HuH-7 (cell line): ENCODE measurements around the gene CDH20.

Experiments used
- DNase-seq: peaks from one replicate; pipeline ENCODE4 v3.0.0; 2011; ENCODE audit warnings: low spot score

Gene CDH20

DNA sequence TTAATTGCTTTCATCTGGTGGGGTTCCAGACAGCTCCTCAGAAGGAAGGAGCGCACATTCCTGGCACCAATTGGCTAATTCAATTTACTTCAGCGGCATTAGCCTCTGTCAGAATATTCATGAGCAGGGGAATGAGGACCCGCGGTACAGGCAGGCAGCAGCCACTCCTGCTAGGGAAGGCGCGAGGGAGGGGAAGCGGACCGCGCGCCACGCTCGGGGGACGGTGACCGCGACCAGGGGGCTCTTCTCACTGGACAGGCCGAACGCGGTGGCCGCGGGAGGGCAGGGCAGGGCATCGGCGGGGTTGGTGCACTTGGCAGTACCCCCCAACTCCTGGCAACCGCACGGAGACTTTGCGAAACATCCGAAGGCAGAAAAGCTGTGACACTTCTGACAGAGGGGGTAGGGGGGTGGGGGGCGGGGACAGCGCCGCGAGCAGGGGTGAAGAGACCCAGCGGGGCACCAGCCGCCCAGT is at the start of gene CDH20:
Gene CDH20 (plus strand): TSS at position 160 of the 475 bp plus-strand sequence.
- DNase-seq = no peak

DNA sequence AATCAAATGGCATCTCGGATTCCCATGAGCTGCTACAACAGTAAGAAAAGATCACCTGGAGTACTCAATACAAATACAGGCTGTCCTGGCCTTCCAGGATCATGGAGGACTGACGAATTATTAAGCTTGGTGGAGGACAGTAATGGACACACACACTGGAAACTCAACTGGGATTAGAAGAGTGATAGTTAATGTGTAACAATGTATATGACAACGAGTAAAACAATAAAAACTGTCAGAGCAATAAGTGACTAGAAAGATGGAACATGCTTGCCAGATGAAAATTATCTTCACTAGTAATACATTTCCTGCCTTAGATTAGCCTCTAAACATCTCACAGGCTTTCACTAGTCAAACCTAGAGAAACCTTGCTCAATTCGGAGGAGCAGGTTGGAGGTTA is 49.2 kb upstream of the CDH20 start:
- DNase-seq = no peak

DNA sequence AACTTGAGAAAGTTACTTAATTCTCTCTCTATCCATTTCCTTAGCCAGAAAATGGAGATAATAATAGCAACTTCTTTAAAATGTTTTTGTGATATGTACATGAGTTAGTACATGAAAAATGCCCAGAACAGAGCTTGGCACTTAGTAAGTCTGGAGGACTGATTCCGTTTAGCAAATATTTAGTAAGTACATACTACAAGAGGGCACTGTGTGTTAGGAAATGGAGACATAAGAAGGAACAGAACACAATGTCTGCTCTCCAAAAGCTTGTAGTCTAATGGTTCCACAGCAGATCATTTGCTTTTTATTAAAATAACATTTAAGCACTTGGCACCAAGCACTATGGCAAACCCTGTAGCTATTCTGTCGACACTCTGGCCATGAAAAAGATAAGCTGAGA is 47.5 kb upstream of the CDH20 start:
- DNase-seq = no peak

DNA sequence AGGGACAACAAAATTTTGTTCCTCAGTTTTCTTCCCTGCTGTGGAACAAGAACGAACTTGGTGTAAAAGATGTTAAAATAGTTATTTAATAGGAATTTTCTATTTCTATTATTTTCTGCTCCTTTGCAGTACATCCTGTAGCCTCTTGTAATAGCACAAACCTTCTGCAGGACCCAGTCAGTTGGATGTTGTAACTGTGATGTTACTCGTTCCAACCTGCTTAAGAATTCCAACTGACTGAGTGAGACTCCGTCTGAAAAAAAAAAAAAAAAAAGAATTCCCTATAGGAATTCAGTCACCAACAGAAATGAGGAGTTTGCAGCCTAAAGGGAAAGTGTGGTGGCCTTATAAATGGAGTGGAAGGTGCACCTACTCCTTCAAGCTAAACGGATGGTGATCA is 46.4 kb upstream of the CDH20 start:
- no peak for DNase-seq

DNA sequence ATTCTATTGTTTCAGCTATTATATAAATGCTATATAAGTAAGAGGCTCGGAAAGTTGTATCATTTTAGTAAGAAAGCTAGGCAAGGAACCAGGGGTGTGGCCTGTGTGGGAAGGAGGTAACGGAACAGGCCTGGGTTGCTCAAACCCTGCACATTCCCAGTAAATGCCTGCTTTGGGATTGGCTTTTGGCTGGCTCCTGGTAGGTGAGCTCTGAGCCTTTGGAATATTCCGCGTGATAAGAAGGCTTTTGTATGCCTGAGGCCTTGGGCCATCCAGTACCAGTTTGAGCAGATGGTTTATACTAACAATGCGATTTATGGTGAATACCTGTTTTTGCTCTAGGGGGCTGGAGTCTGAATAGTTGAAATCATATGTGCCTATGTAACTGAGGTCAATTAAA is 42.6 kb upstream of the CDH20 start:
- no peak for DNase-seq

DNA sequence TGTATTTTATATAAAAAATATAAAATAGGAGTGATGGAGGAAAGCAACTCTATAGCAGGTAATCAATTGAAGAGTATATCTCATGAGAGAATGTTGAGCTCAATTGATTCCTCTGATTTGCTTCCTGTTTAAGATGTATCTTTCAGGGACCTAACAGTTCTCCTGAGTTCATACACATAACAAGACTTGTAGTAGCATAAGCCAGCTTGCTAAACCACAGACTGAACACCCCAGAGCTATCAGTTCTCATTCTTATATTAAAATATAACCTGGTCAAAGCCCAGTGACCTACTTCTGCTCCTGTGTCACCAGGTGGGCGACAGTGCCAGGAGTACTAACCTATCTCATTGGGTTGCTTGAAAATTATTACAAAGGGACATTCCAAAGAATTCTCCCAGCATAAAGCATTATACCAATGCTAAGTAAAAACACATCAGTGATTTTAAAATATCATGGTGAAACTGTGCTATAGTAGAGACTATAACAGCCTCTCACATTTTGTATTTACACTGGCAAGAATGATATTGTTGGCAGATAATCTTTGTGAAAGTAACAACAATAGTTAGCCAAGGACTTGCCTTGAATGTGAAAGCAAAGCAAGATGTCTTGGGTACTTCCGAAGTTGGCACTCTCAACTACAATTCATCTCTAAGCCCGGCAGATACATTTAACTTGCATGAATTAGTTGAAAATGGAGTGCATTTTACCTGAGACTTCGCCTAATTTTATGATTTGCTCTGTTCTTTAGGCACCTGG is 40.8 kb upstream of the CDH20 start:
- DNase-seq = no peak

DNA sequence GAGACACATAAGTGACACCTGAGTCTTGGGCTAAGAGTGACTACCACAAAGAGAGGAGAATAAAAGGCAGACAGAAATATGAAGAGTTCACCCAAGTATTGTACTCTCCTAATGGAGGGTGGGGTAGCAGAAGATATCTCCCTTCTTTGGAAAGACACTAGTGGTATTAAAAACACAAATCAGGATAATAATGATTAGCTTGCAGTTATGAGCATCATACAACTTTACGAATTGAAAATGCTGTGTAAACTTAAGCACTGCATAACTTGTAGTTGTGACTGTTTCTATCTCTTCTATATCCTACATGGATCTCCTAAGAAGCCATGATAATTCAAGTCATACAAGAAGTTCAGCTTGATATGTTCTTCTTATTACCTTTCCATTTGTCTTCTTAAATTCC is 38.1 kb upstream of the CDH20 start:
- DNase-seq = no peak

DNA sequence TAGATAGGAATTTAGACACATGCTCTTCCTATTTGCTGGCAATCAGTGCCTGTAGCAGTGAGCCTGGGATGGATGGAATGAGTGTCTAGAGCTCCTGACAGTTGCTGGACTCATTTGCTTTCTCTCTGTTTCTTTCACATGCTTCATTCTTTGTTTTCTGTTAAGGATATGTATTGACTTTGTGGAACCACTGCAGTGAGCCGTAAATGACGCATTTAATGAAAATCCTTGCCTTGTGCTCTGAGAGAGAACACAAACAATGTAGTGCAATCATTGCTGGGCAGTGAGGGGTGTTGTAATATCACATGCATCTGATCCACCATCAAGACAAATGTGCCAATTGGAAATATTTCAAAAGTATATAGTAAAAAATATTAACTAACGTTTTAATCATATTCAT is 25.2 kb upstream of the CDH20 start:
- DNase-seq = no peak

DNA sequence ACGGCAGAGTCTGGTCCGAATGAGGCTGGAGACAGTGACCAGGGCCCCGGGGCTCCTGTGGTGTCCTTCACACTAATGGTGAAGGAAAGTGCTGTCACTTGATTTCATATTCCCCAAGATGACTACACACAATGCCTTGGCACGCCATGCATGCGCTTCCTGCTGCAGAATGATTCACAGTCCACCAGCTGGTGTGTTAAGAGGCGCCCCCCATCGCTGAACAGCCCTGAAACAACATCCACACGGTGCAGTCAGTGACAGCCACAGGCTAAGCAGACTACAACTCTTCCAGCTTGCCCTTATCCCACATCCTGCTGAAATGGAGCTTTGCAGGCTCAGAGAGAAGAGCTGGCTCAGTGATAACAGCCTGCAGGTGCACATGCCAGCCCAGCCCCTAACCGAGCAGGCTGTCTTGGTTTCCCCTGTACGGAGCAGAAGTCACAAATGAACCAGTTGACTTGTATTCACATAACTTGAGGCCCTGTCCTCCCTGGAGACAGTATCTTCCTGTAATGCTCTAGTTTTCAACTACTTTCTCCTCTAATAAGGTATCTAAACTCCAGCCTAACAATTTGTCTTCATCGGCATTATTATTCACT is 24.3 kb upstream of the CDH20 start:
- DNase-seq = no peak

DNA sequence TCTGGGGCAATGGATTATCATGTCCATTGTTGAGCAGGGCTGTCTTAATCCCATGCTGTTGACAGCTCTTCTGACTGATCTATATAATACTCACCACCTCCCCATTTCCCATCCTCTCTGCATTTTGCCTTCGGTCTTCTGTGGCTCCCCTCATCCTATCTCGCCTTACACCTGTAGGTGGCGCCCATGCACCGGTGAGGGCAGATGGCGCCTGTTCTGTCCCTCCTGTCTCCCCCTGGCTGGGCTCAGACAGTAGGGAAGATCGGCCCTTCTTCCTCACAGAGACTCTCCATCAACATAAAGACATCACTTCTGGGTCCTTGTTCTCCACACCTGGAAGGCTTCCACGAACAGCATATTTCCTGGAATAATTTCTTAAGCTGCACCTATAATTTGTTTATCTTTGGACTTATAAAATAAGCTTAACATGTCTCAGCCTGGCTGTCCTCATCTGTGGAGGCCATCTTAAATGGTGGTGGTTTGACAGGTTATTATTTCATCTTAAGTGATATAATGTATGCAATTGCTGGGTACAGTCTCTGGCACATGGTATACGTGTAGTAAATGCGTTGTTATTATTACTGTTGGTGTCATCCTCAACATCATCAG is 10.9 kb upstream of the CDH20 start:
- peak; percentile 53 for DNase-seq

DNA sequence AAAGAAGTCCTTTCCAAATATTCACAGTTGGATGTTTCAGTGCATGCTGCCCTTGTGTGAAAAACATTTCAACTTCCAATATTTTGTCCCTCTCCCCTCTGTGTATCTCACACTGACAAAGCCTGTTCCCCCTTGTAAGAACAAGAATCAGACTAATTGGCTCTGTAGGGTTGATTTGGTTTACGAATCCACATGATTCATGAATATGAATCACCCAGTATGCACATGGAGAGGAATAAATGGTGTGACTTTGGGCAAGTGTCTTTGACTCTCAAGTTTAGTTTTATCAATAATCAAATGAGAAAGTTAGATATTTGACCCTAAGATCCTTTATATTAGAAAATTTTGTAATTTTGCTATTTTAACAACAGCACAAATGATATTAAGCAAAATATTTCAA is 9.3 kb upstream of the CDH20 start:
- no peak for DNase-seq

DNA sequence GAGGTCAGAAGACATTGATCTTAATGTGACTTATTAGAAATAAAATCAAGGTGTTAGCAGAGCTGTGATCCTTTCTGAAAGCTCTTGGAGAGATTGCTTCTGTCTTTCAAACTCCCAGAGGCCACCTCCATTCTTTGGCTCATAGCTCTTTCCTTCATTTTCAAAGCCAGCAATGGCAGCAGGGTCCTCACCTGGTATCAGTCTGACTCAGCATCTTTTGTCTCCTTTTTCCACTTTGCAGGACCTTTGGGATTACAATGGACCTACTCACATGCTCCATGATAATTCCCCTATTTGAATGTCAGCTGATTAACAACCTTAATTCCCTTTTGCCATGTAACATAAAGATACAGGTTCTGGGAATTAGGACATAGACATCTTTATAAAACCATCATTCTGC is 6.8 kb upstream of the CDH20 start:
- DNase-seq = no peak

DNA sequence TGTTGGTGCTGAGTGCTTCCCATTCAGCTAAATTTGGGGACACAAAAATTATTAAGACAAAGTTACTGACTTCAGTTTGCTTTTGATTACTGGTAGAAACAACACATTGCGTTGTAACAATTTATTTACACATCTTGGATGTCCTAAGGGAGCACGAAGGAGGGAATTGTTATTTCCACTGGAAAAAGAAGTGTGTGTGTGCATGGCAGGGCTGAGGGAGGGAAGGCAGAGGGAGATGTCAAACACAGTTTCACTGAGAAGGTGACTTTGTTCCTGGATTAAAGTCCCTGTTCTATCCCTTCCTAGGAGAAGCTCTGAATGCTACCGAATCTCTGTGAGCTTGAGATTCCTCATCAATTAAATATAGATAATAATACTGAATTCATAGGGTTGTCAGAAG is 3.8 kb upstream of the CDH20 start:
- no peak for DNase-seq

DNA sequence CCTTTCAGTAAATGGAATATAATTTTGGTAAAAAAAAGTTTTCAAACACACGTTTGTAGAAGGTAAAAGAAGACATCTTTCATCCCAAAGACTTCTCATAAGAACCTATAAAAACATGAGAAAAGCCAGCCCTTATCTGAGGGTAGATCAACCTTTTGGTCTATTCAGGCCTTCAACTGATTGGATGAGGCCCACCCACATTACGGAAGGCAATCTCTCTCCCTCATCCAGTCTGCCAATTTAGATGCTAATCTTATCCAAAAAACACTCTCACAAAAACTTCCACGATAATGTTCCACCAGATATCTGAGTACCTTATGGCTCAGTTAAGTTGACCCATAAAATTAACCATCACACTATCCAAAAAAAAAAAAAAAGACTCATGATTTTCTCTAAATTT is 2.2 kb upstream of the CDH20 start:
- DNase-seq = no peak

DNA sequence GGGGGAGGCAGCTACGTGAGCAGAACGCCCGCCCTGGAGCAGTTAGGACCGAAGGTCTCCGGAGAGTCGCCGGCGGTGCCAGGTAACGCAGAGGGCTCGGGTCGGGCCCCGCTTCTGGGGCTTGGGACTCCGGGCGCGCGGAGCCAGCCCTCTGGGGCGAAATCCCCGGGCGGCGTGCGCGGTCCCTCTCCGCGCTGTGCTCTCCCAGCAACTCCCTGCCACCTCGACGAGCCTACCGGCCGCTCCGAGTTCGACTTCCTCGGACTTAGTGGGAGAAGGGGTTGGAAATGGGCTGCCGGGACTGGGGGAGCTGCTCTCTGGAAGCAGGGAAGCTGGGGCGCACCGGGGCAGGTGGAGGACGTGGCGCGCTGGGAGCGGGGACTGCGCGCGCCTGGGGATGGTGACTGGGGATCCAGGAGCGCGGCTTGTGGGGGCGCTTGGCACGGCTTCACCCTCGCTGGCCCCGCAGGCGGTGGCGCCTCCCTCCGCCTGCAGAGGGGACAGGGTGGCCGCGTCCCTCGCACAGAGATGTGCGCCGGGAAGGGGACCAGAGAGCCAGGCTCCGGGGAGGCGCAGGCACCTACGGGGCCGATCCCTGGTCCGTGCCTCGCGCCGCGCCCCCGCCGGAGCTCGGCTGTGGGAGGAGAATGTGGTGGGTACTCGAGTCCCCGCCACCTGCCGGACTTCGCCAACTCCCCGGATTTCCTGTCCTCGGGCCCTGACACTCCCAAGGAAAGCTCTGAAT is 688 bp downstream of the CDH20 start:
- DNase-seq = no peak

DNA sequence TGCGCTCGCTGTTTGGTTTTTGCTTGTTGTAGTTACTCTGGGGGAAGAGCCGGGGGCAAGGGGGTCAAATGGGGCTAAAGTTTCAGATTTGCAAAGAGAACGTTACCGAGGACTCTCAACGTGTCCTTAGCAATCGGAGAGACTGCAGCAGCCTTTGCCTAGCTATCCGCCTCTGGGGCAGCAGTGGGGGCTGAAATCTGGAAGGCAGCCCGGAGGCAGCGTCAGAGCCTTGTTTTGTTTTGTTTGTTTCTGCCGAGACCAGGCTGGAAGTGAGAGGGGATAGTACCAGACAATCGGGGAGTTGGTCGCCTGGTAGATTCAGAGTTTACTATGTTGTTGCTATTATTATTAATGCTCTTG is 1.2 kb downstream of the CDH20 start:
- DNase-seq = no peak

DNA sequence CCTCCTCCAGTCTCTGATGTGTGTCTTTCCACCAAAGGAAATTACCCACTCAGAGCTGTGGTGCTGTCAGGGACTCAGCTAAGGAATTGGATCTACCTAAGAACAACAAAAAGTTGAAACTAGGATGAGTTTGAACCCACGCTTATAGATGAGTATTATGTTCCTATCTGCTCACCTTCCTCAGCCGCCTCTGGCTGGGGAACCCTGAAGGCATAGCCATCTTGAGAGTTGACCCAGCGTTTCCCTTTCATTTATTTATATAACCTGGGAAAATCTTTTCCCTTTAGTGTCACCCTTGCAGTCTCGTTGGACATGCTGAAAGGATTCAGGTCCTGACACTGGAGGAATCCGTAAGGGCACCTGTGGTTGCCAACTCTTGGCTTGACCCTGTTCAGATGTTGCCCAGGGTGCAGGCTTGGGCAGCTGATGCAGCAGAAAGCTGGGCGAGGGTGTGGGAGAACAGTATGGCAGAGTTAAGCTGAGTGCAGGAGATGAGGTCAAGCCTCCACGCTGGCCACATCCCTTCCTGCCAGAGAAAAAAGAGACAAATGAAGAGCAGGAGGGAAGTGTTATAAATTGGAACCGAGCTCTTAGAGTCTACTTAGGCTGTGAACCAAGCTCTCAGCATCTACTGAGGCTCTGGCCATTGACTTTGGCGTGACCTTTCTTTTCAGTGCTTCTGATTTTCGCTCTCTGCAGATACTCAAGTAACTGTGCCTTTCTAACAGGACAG is 1.9 kb downstream of the CDH20 start:
- no peak for DNase-seq

DNA sequence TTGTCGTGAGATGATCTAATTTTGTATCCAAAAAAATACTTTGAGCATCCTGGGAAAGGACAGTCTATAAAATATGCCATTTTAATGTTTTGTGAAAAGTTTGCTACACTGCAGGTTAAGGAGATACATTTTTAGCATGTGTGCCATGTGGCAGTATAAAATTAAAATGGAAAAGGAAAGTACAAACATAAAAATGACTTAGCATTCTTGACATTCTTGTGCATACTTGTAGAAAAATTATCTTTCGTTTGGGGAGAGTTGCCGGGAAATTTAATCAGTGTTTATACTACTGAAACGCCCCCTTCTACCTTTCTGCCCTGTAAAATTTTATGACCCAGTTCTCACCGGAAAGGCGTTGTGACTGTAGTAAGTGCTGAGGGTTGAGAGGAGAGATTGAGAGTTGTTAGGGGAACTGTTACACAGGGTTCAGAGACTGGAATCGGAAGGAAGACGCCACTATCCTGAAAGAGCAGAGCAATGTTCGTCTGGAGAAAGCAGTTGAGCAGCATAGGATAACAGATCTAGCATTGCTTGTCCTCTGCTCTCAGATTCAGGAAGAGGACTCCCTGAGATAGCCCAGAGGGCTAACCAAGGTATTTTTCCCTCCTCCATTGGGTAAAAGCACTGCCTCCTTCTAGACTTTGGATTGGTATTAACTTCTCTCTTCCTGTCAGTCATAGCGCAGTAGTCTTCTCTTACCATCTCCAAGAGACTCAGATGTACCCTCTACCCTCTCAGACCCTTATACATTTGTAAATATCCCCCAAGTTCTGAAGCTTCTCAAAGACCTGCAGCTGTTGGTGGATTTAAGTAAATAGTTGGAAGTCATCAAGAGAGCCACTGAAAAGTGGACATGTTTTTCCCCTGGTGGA is 2.7 kb downstream of the CDH20 start:
- no peak for DNase-seq

DNA sequence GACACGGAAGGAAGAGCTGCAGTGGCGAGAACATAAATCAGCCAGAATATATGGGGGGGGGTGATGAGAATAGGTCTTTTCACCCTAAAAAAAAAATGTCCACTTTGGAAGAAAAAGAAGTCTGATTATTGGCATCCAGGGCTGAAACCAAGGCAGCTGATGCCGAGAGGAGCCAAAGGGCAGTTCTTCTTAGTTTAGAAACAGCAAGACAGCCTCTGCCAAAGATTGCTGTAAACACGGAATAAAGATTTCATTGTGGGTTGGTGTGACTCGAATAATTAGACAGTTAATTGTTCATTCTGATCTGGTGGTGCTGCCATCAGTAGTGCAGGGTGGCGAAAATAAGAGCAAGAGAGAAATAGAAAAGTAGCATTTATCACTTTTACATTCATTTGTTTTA is 3.5 kb downstream of the CDH20 start:
- DNase-seq = no peak

DNA sequence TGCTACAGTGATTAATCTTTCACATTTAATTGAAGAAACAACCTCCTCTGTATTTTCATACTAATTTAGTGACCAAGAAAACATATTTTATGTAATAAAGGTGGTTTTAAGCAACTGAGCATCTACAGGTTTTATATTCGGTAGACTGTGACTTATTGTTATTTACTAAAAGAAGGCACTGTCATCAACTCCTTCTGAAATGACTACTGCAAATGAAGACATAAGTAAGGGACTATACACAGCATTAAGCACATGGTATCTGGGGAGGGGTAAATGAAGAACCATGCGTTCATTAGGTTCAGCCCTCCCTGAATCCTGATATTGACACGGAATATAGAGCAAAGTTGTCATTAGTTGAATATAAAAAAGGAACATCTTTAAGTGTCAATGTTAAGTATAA is 4.3 kb downstream of the CDH20 start:
- DNase-seq = no peak

DNA sequence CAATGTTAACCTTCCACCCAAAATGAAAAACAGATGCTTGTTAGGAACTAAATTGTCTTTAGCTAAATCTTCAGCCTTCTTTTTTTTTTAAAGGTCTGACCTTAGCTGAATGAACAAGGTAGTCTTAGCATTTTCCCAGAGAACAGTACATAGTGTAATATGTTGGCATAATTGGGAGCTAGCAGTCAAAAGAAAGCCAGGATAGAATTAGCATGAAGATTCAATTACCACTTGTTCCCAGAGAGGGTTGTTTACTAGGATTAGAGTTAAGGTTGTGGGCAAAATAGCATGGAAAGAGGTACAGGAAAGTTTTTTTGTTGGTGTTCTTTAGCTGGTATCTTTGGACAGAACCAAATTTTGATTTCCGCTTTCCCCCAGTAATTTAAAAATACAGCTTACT is 6.9 kb downstream of the CDH20 start:
- DNase-seq = no peak
